GM04503 (cell line): ENCODE data around the gene CLDN24.
"Not testable (repeated sequence)": the region's sequence is repeated elsewhere in the genome, so short reads cannot be mapped to it uniquely, and the experiment has no call there.

Source experiments
- DNase-seq: peaks from one replicate; pipeline ENCODE4 v3.0.0-alpha.2; 2012; ENCODE audit warnings: low read depth

The CLDN24 gene

DNA sequence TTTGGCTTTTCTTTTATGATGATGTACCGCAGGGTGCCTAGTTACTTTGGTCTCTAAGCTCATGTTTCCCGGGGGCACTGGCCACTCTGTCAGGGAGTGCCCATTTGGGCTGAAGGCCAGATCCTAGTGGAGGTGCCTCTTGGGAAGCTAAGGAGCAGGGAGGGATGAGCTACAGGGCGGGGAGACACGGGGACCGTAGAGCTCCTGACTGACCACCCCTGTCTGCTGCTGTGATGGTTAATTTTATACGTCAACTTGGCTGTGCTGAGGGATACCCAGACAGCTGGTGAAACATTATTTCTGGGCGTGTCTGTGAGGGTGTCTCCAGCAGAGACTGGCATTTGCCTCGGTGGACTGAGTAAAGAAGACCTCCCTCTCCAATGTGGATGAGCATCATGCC, 24.9 kb upstream of the CLDN24 start:
- no peak for DNase-seq

DNA sequence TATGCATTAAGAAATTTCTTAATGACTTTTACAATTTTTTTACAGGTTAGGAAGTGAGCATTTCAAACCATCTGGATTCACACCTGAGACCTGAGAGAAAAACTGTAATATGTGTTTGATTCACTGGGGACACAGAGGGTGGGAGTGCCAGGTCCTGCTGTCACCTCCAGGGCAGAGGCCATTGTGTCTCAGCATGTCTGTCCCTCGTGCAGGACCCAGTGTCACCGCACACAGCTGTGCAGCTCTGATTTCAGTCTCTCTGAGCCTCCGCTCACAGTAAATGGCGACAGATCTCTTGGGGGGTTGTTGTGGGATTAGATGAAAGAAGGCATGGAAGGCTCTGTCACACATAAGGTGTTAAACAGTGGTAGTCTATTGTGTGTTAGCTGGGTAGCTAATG, 23.0 kb upstream of the CLDN24 start:
- DNase-seq: no peak

DNA sequence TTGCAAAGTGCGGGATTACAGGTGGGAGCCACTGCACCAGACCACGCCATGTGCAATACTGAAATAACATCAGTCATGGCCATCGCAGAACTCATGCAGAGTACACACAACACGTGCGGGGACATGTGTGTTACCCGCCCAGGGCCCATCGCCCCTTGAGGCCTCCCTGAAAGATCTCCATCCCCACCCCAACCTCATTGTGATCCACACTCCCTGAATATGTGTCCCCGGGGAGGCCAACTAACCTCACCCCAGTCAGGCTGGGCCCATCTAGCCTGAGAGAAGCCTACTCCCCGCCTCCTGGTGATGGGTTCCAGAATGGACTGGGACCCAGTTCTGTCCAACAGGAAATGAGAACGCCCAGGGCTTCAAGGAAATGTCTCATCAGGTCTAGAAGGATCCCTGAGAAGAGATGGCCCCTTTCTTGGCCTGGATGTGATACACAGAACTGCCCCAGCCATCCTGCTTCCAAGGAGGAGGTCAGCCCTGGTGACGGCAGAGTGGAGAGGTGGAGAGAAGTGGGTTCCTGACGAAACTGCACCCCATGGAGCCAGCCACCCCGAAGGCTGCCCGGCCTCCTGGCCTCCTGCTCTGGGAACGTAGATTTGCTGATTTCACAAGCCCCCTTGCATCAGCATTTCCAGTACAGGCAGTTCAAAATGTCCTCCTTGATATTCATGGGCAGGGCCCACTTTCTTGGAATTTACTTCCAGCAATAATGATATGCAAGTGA, 22.5 kb upstream of the CLDN24 start:
- no peak for DNase-seq

DNA sequence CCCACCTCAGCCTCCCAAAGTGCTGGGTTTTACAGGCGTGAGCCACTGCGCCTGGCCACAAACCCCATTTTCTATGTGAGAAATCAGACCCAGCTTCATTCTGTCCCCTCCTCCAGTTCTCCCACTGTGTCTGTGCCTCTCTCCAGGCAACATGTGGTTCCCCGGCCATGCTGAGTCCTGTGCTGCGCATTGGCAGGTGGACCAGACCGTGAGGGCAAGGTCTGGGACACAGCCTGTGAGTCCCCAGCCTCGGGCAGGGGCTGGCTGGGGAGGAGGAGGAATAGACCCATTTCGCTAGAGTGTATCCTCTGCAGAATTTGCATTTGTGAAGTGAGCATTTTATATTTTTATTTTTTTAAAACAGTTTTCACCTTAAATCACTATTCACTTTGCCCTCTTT, 21.5 kb upstream of the CLDN24 start:
- DNase-seq: no peak

DNA sequence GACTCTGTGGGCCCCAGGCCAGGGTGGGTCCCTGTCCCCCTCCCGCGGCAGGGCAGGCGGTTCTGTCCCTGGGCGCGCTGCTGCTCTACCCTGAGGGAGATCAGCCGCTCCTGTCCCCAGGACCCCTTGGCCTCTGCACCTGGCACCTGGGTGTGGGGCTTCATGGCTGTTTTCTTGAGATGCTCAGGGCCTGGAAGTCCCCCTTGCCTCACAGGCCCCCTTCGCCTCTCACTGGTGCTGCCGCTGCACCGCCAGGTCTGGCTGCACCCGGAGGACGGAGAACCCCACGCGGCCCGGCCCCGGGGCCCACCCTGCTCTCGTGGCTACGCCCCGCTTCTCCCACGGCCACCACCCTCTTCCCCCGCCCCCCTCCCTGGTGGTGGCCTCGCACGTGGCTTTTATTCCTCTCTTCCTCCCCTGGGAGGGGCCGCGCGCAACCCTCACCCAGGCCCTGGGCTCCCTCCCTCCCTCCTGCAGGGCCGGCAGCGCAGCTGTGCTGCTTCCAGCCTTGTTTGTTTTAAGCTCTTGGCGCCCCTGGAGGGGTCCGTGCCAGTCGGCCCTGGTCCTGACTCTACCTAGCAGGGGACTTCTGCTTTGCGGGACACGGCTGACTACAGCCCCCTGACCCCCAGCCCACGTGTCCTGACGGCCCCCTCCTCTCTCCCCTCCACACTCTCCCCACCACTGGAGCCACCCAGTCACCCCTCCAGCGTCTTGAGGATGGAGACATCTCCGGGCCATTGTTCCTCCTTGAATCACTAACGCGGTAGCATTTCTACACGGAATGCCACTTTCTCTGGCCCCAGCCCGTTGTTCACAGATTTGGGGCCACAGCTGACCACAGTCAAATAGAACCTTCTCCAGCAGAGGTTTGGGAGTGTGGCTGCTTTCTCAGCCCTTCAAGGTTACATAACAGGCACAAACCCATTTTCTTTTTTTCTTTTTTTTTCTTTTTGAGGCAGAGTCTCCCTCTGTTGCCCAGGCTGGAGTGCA, 20.6 kb upstream of the CLDN24 start:
- DNase-seq: no peak

DNA sequence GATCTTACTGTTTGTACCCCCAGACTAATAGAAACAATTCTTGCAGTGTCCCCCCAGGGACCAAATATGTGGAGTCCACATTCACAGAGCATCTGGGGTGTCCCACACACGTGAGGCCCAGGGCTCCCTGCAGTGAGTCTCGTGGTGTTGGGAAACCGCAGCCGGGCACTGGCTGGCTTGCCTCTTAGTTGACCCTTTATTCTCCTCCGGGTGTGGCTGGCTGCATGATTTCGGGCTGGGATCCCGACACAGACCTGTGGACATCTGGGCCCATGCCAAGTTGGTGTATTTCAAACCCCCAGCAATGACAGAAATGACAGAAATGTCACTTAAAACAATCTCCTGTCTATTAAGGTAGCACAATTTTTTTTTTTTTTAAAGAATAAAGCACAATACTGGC, 15.6 kb upstream of the CLDN24 start:
- no peak for DNase-seq

DNA sequence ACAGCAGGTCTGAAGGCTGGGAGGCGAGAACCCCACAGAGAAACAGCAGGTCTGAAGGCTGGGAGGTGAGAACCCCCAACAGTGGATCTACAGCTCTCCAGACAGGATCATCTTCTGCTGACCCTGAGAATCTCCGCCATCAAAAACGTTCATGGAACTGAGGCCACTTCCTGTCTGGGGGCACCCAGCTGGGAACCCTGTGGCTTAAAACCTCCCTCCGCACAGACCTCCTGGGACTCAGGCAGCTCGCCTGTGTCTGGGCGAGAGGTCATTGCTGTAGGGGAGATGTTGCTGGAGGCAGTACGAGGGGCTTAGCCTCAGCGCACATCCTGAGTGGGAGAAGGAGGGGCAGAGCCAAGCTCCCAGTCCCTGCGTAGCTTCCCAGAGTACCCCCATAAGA, 15.1 kb upstream of the CLDN24 start:
- DNase-seq: no peak

DNA sequence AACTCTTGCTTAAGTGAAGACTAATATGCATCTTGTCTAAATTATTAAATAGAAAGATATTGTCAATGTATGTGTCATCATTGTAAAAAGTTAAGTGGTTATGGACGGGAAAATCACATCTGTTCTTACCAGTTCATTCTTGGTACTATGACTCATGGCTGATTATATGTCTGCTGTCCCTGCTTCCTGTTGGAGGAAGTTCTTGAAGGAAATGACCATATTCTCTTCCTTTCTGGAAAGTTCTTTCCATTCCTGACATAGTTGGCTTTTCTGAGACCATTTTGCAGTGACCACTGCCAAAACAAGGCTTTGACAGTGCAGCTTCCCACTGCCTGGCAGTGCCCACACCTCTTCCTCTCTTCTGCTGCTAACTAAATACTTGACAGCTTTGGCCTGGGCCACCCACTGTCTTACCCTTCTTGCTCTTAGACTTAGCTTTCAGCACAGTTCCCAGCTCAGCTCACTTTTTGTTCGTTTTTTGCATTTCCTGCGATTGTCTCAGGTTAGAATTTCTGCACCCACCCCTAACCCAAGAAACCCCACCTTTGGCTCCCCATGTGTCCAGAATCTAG, 13.2 kb upstream of the CLDN24 start:
- peak; percentile 83 for DNase-seq

DNA sequence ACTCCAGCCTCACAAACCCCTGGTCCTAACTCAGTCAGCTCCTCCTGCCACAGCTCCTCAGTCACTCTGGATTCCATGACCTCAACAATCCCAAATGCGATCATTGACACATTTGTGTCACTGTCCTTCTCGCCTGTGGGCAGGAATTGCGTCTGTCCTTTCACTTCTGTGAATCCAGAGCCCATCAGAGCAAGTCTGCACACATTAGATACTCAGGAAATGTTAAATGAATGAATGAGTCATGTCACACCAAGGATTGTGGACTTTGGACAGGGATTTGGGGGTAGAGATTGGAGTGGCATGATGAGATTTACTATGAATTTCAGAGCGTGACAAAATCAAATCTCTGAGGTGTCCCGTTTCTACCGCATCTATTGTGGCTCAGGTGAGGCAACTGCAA, 11.8 kb upstream of the CLDN24 start:
- no peak for DNase-seq

DNA sequence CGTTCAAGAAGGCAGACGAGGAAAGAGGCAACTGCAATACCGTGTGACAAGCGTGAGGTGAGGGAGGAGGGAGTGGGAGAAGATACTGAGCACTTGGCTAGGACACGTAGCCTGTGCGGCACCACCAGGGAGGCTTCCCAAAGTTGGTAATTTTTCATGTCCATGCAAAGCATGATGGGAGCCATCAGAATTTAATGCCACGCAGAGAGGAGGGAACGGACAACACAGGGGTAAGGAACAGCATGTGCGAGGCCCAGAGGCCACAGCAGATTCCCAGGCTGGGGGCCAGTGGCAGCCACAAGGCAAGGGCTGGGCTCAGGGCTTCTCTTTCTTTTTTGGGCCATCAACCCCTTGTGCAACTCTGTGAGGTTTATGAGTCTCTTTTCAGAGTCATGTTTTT, 11.0 kb upstream of the CLDN24 start:
- DNase-seq: no peak

DNA sequence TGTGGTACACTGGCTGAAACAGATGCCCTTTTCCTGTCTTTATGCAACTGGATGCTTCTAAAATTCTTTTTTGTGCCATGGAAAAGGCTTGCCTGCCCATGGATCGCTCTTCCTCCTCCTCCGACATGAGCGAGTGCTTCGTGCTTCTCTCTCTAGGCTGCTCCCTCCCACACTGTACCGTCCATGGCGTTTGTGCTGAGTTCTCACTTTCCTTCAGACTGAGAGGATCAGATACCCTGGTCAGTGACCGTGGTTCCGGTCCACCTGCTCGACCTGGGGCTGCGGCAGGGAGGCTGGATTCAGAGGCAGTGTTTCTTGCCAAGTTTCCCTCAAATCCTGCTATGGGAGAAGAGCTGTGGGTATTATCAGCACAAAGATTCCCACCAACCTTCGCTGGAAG, 10.2 kb upstream of the CLDN24 start:
- no peak for DNase-seq

DNA sequence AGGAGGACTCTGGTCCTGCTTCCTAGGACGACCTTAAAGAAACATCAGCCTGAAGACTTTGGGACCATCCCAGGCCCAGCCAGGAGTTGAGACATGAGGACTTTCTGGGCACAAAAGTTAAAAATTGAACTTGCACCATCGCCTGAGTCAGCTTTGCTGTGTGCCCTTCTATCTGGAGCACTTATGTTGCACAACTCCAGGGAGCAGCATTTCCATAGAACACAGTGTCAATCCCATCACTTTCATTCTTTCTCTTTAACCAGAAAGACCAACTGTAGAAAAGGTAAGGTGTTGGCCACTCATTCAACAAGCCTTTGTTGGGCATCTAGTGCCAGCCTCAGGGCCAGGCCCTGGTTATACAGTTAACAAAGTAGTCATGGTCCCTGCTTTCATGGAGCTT, 8.6 kb upstream of the CLDN24 start:
- no peak for DNase-seq

DNA sequence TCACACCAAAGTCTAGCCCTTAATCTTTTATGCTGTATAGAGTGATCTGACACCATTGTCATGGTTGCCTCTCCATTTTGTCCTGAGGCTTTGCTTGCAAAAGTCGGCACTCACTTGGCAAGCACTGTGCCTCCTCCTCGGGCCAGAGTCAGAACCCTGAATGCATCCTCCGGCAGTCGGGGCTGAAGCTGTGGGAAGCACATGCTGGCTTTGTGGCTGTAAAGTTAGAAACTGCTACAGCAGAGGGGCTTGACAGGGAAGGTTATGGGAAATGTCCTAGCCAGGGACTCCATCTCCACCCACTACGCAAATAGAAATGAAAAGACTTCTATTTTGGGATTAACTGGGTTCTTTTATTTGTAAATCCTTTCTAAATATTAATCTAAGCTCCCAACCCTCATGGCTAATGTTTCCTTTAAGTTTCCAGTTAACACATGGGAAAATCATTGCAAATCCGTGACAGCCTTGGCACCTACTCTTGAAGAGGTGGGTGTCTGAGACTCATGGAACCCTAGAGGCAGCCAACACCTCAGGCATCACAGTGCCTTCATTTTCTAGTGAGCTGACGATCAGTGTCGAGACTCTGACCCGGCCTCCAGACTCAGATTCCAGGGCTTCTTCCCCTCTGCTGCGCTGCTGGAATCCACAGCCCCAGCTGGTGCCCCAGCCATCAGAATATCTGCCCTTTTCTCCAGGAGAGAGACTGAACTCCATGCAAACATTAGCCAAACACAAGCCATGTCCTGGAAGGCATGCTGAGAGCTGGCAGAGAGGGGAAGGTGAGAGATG, 7.9 kb upstream of the CLDN24 start:
- DNase-seq: no peak

DNA sequence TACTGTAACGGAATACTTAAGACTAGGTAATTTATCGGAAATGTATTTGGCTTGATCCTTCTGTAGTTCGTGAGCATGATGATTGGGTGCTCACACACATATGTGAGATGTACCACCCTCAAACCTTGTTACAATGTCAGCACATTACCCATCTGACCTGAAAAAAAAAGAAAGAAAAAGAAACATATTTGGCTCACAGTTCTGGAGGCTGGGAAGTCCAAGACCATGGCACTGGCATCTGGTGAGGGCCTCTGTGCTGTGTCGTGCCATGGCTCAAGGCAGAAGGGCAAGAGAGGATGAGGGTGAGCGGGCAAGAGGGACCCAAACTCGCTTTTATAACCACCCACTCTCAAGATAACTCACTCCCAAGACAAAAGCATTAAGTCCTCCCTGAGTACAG, 7.0 kb upstream of the CLDN24 start:
- no peak for DNase-seq

DNA sequence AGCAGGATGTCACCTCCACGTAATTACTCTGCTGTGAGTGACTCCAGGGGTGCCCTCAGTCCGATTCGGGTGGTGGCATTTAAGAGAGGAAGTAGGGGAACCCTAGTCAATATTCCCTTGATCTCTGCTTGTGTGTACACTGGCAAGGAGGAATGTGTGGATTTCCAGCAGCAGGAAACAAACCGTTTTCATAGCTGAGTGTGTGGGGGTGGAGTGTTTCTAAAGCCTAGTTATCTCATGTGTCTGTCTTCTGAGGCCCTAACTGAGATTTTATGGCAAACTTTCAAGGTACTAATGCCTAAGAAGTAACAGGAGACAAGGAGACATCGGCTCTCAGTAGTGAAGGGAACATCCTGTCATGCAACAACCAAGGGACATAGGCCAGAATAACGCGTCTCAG, 6.6 kb upstream of the CLDN24 start:
- DNase-seq: no peak

DNA sequence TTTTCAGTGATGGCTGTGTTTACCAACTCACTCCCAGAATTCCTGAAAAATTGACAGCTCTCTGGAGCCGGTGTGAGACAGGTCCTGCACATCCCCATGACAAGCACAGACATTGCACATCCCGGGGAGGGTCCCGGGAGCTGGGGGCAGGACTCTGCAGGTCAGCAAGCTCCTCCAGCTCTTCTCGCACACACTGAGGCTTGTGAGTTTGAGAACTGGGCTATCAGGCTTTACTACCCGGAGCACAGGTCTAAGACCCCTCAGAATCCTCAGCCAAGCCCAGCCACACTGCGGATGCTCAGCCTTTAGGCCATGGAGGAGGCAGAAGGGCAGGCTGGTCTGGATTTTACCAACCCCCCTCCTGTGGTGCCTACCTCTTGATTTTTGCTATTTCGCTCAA, 5.6 kb upstream of the CLDN24 start:
- no peak for DNase-seq

DNA sequence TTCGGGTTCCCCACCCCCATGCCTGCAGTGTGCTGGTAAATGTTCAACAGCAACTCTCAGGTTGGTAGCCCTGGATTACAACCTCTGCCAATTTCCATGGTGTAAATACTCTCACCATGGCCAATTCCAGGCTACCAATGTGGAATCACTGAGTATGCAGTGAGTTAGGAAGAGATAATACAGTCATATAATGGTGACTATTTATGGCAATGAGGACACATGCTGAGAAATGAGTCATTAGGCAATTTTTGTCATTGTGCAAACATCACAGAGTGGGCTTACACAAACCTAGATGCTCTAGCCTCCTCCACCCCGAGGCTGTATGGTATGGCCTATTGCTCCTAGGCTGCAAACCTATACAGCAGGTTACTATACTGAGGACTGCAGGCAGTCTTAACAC, 4.6 kb upstream of the CLDN24 start:
- no peak for DNase-seq

DNA sequence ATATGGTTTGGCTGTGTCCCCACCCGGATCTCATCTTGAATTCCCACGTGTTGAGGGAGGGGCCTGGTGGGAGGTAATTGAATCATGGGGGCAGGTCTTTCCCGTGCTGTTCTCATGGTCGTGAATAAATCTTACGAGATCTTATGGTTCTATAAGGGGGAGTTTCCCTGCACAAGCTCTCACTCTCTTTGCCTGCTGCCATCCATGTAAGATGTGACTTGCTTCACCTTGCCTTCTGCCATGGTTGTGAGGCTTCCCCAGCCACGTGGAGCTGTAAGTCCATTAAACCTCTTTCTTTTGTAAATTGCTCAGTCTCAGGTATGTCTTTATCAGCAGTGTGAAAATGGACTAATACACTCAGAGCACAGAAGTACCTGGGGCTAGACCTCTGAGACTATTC, 4.2 kb upstream of the CLDN24 start:
- DNase-seq: not testable (repeated sequence)

DNA sequence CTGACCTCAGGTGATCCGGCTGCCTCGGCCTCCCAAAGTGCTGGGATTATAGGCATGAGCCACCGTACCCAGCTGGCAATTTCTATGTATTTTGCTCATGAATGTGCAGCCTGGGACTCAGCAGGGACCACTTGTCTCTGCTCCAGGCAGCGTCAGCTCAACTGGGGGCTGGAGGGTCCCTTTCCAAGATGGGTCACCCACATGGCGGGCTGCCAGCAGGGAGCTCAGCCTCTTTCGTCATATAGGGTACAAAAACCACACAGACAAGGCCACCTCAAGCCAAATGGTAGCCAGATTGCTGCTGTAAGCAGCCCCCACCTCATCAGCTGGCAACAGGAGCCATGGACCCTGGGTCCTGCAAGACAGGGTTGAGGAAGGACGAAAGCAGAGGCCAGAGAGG, 2.4 kb upstream of the CLDN24 start:
- no peak for DNase-seq

DNA sequence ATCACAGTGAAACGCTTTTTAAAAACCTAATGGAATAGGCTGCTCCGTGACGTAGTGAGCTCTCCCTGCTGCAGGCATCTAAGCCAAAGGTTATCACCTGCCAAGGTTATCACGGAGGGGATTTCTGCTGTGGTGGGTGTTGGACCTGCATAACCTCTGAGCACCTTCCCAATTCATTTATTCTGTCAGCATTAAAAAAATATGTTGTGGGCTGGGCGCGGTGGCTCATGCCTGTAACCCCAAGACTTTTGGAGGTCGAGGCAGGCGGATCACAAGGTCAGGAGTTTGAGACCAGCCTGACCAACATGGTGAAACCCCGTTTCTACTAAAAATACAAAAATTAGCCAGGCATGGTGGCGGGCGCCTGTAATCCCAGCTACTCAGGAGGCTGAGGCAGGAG, 1.8 kb upstream of the CLDN24 start:
- DNase-seq: not testable (repeated sequence)

DNA sequence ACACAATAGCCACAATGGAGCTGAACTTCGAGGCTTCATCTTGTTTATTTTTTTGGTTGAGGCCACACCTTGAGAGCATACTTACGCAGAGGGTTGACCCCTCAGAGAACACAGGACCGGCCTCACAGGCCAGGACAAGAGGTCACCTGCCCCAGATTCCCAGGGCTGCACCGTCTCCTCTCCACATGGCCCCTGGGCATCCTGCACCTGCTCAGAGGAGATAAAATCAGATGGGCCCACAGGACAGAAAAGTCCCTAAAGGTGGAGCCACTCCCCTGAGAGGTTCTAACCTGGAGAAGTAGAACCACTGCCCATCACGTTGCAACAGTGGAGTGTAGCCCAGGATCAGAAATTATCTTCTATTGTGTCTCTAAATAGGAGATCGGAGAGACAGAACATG, 1.1 kb upstream of the CLDN24 start:
- no peak for DNase-seq

DNA sequence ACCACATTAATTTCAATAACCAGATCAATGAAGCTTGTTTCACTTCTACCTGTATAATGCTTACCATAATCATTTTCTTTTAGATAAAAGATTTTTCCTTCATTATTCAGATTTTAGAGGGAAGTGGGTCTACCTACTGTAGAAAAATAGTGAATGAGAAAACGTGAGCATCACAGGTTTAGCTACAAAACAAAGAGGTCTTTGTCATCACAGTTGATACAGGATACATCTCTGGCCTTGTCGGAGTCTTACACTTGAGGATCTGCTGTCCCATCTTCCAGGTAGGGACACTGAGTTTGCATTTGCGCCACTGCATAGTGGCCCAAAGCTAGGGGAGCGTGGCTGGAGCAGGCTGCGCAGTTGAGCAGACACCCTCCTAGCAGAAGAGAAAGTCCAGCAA, 710 bp downstream of the CLDN24 start:
- DNase-seq: no peak
